Measurements from ENCODE around the gene ZNF780A. TPM values are rescaled to one million over a fixed set of nuclear protein-coding genes. Genes with fewer than 3 reads are reported as not detected.

ZNF780A gene
- total RNA-seq, 2 experiments from 2014 or later: 7.8 to 18.3 TPM

GRCh38 chr19:40110570-40110969, 19.8 kb upstream of the ZNF780A start:
- Histone ChIP-seq H4K20me1 (ENCODE audit: insufficient read depth, low read length) (no peaks in the 10 kb centered on the region), H3K4me1 (ENCODE audit: insufficient read depth, low read length, poor library complexity, severe bottlenecking) (no peaks in the 10 kb centered on the region), H3K9me2 (ENCODE audit: insufficient read depth, low read length) (no peaks in the 10 kb centered on the region), H3K4me2 (ENCODE audit: low read length) (no peak overlapping the region), H3K9me3 (ENCODE audit: low read length) (no peaks in the 10 kb centered on the region), H3K36me3 (ENCODE audit: insufficient read depth, low read length) (no peaks in the 10 kb centered on the region), H3K27ac (ENCODE audit: low read depth, low read length, poor library complexity, severe bottlenecking) (no peak overlapping the region), H2AFZ (ENCODE audit: low read length) (no peak overlapping the region), H3K79me2 (ENCODE audit: insufficient read depth, low read depth, low read length) (no peaks in the 10 kb centered on the region), H3K4me3 (ENCODE audit: low read depth, low read length, poor library complexity, severe bottlenecking) (no peak overlapping the region)
- intact Hi-C loops (cut with micrococcal nuclease; ENCODE audit: unreplicated experiment): no loop called here
- ChIA-PET POLR2A (interaction anchor here (0.6 to 0.7 kb wide), 3 partner anchors 86 to 1338 kb away, joined by 3 to 5 read pairs (median 4); no protein-coding TSS in a partner anchor), CTCF (ENCODE audit: unreplicated experiment) (no interaction called here)
- no peak for TF ChIP-seq EZH2phosphoT487 (IDR thresholded peaks at IDR 0.05; ENCODE audit: borderline replicate concordance, low read depth, low read length)
- TF ChIP-seq CTCF (conservative IDR thresholded peaks at IDR 0.05; ENCODE audit: low read length): no peak
- no TSS peak for BruUV-seq (replicated peaks)
- DNase-seq (ENCODE audit: low spot score): no peak

GRCh38 chr19:40104754-40105153, 14.0 kb upstream of the ZNF780A start:
- Histone ChIP-seq H3K4me2 (ENCODE audit: low read length) (no peak overlapping the region), H2AFZ (ENCODE audit: low read length) (no peak overlapping the region), H3K27ac (ENCODE audit: low read depth, low read length, poor library complexity, severe bottlenecking) (no peak overlapping the region), H3K4me3 (ENCODE audit: low read depth, low read length, poor library complexity, severe bottlenecking) (no peak overlapping the region), H4K20me1 (ENCODE audit: insufficient read depth, low read length) (no peaks in the 10 kb centered on the region), H3K36me3 (ENCODE audit: insufficient read depth, low read length) (no peaks in the 10 kb centered on the region), H3K9me3 (ENCODE audit: low read length) (no peaks in the 10 kb centered on the region), H3K4me1 (ENCODE audit: insufficient read depth, low read length, poor library complexity, severe bottlenecking) (no peaks in the 10 kb centered on the region), H3K79me2 (ENCODE audit: insufficient read depth, low read depth, low read length) (no peaks in the 10 kb centered on the region), H3K9me2 (ENCODE audit: insufficient read depth, low read length) (no peaks in the 10 kb centered on the region)
- POLR2A ChIA-PET: no interaction called here
- no peak for DNase-seq (ENCODE audit: low spot score)
- BruUV-seq (replicated peaks): no TSS peak
- TF ChIP-seq CTCF (conservative IDR thresholded peaks at IDR 0.05; ENCODE audit: low read length) (no peak), EZH2phosphoT487 (IDR thresholded peaks at IDR 0.05; ENCODE audit: borderline replicate concordance, low read depth, low read length) (no peak)
- CTCF ChIA-PET (ENCODE audit: unreplicated experiment): no interaction called here
- intact Hi-C loops (cut with micrococcal nuclease; ENCODE audit: unreplicated experiment): no loop called here

GRCh38 chr19:40103600-40103999, 12.9 kb upstream of the ZNF780A start:
- ChIA-PET CTCF (ENCODE audit: unreplicated experiment) (no interaction called here), POLR2A (interaction anchor here (1.2 kb wide), 1 partner anchor 13 kb away, joined by 3 read pairs; the partner anchor contains the start of gene ZNF780A)
- Histone ChIP-seq H3K27ac (ENCODE audit: low read depth, low read length, poor library complexity, severe bottlenecking) (no peak overlapping the region), H3K9me3 (ENCODE audit: low read length) (no peaks in the 10 kb centered on the region), H3K9me2 (ENCODE audit: insufficient read depth, low read length) (no peaks in the 10 kb centered on the region), H4K20me1 (ENCODE audit: insufficient read depth, low read length) (no peaks in the 10 kb centered on the region), H3K4me3 (ENCODE audit: low read depth, low read length, poor library complexity, severe bottlenecking) (no peak overlapping the region), H3K36me3 (ENCODE audit: insufficient read depth, low read length) (no peaks in the 10 kb centered on the region), H3K4me2 (ENCODE audit: low read length) (no peak overlapping the region), H3K4me1 (ENCODE audit: insufficient read depth, low read length, poor library complexity, severe bottlenecking) (no peaks in the 10 kb centered on the region), H2AFZ (ENCODE audit: low read length) (no peak overlapping the region), H3K79me2 (ENCODE audit: insufficient read depth, low read depth, low read length) (no peaks in the 10 kb centered on the region)
- intact Hi-C loops (cut with micrococcal nuclease; ENCODE audit: unreplicated experiment): no loop called here
- no peak for TF ChIP-seq EZH2phosphoT487 (IDR thresholded peaks at IDR 0.05; ENCODE audit: borderline replicate concordance, low read depth, low read length)
- TF ChIP-seq CTCF (conservative IDR thresholded peaks at IDR 0.05; ENCODE audit: low read length): no peak
- no peak for DNase-seq (ENCODE audit: low spot score)
- no TSS peak for BruUV-seq (replicated peaks)
